ENCODE results near the gene ATP8A2. TPM values are rescaled to one million over a fixed set of nuclear protein-coding genes. Genes with fewer than 3 reads are reported as not detected.

The ATP8A2 gene
- total RNA-seq, 1 donor from 2014 or later = 4.2 TPM

GRCh38 chr13:25673711-25674110, 301.9 kb downstream of the ATP8A2 start:
- Histone ChIP-seq H3K36me3 (no peaks in the 10 kb centered on the region), H3K9me3 (ENCODE audit: low read depth) (no peaks in the 10 kb centered on the region), H3K4me2 (no peak overlapping the region), H3K4me3 (no peak overlapping the region), H3K27me3 (no peaks in the 10 kb centered on the region), H3K27ac (no peak overlapping the region), H4K20me1 (ENCODE audit: low read depth) (no peaks in the 10 kb centered on the region), H3K79me2 (ENCODE audit: low read depth) (no peaks in the 10 kb centered on the region), H3K9ac (no peak overlapping the region), H3F3A (ENCODE audit: low read depth) (peaks cover 11% of the 10 kb centered on the region), H2AFZ (replicated peaks) (no peak overlapping the region), H3K4me1 (peaks cover 25% of the 10 kb centered on the region)
- no peak for DNase-seq (ENCODE audit: low spot score)
- H3K27me3 Mint-ChIP-seq (ENCODE audit: insufficient read depth, low read depth) = peaks cover 3% of the 10 kb centered on the region
- TF ChIP-seq, protein P1, sequence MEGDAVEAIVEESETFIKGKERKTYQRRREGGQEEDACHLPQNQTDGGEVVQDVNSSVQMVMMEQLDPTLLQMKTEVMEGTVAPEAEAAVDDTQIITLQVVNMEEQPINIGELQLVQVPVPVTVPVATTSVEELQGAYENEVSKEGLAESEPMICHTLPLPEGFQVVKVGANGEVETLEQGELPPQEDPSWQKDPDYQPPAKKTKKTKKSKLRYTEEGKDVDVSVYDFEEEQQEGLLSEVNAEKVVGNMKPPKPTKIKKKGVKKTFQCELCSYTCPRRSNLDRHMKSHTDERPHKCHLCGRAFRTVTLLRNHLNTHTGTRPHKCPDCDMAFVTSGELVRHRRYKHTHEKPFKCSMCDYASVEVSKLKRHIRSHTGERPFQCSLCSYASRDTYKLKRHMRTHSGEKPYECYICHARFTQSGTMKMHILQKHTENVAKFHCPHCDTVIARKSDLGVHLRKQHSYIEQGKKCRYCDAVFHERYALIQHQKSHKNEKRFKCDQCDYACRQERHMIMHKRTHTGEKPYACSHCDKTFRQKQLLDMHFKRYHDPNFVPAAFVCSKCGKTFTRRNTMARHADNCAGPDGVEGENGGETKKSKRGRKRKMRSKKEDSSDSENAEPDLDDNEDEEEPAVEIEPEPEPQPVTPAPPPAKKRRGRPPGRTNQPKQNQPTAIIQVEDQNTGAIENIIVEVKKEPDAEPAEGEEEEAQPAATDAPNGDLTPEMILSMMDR (IDR thresholded peaks at IDR 0.05) = no peak
- TF ChIP-seq EZH2phosphoT487 (IDR thresholded peaks at IDR 0.05) (no peak), EZH2 (IDR thresholded peaks at IDR 0.05) (no peak)
- peaks cover 5% of the 10 kb centered on the region for H3K9me3 Mint-ChIP-seq
- no peaks in the 10 kb centered on the region for H3K36me3 Mint-ChIP-seq
- H3K27ac Mint-ChIP-seq = no peak overlapping the region
- H3K4me3 Mint-ChIP-seq = no peak overlapping the region
- H3K4me1 Mint-ChIP-seq = peaks cover 4% of the 10 kb centered on the region

- H3K36me3 Mint-ChIP-seq = no peaks in the 10 kb centered on the region
- H3K27ac Mint-ChIP-seq = no peak overlapping the region
- Histone ChIP-seq H4K20me1 (ENCODE audit: low read depth) (no peaks in the 10 kb centered on the region), H3K4me3 (no peak overlapping the region), H3K27ac (peak overlapping the region; percentile 6), H3K9me3 (ENCODE audit: low read depth) (no peaks in the 10 kb centered on the region), H3K4me2 (no peak overlapping the region), H3K36me3 (no peaks in the 10 kb centered on the region), H3K4me1 (peaks cover 25% of the 10 kb centered on the region), H2AFZ (replicated peaks) (no peak overlapping the region), H3K79me2 (ENCODE audit: low read depth) (no peaks in the 10 kb centered on the region), H3K27me3 (no peaks in the 10 kb centered on the region), H3F3A (ENCODE audit: low read depth) (peaks cover 11% of the 10 kb centered on the region), H3K9ac (no peak overlapping the region)
- peaks cover 3% of the 10 kb centered on the region for H3K27me3 Mint-ChIP-seq (ENCODE audit: insufficient read depth, low read depth)
- TF ChIP-seq EZH2phosphoT487 (IDR thresholded peaks at IDR 0.05) = no peak
- TF ChIP-seq, protein P1 (IDR thresholded peaks at IDR 0.05) = no peak
- no peak for TF ChIP-seq EZH2 (IDR thresholded peaks at IDR 0.05)
- no peak overlapping the region for H3K4me3 Mint-ChIP-seq
- H3K9me3 Mint-ChIP-seq = peaks cover 3% of the 10 kb centered on the region
- H3K4me1 Mint-ChIP-seq = peaks cover 4% of the 10 kb centered on the region
- peak; percentile 58 for DNase-seq (ENCODE audit: low spot score)
Observed at GRCh38 chr13:25674371-25674770, 302.6 kb downstream of the ATP8A2 start.

DNA sequence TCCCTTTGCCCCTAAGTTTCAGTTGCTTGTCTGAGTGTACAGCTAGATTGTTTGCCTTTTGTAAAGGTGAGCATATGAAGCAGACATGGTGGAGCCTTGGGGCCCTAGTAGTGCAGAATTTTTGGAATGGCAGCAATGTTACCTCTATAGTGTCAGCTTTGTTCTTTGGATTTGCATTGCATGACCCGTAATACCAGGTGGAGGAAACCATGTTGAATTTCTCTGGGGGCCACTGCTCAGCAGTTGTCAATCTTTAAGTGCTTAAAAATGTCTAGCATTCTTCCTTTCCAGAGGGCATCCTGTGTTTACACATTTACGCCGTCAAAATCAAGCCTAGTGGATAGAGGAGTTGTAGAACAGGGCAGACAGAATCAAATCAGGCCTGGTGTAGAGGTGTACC, 303.3 kb downstream of the ATP8A2 start:
- Mint-ChIP-seq H3K27me3 (ENCODE audit: insufficient read depth, low read depth) (peaks cover 3% of the 10 kb centered on the region), H3K4me1 (peaks cover 4% of the 10 kb centered on the region)
- H3K9me3 ChIP-seq (ENCODE audit: low read depth) = no peaks in the 10 kb centered on the region

More for the DNA sequence above, 303.3 kb downstream of the ATP8A2 start:
- no peaks in the 10 kb centered on the region for H3K9me3 Mint-ChIP-seq
- no peak overlapping the region for H3K4me3 Mint-ChIP-seq
- Histone ChIP-seq H3K4me3 (no peak overlapping the region), H3K27ac (peak overlapping the region; percentile 6), H3K9ac (no peak overlapping the region), H3F3A (ENCODE audit: low read depth) (peaks cover 11% of the 10 kb centered on the region), H3K4me1 (peaks cover 25% of the 10 kb centered on the region), H3K36me3 (no peaks in the 10 kb centered on the region), H2AFZ (replicated peaks) (no peak overlapping the region), H3K79me2 (ENCODE audit: low read depth) (no peaks in the 10 kb centered on the region), H3K4me2 (peak overlapping the region; percentile 23), H3K27me3 (no peaks in the 10 kb centered on the region), H4K20me1 (ENCODE audit: low read depth) (no peaks in the 10 kb centered on the region)
- no peaks in the 10 kb centered on the region for H3K36me3 Mint-ChIP-seq
- no peak for DNase-seq (ENCODE audit: low spot score)
- TF ChIP-seq EZH2phosphoT487 (IDR thresholded peaks at IDR 0.05) (no peak), EZH2 (IDR thresholded peaks at IDR 0.05) (no peak)
- TF ChIP-seq, protein P1 (IDR thresholded peaks at IDR 0.05) = no peak
- no peak overlapping the region for H3K27ac Mint-ChIP-seq

All from neural progenitor cell (in vitro differentiated cells).